Measurements from ENCODE around the gene SPATA24. TPM values are rescaled to one million over a fixed set of nuclear protein-coding genes. Genes with fewer than 3 reads are reported as not detected.
"Not testable (repeated sequence)": the region's sequence is repeated elsewhere in the genome, so short reads cannot be mapped to it uniquely, and the experiment has no call there.

The SPATA24 gene
- total RNA-seq, 1 donor from 2014 or later, result 7.2 TPM

DNA sequence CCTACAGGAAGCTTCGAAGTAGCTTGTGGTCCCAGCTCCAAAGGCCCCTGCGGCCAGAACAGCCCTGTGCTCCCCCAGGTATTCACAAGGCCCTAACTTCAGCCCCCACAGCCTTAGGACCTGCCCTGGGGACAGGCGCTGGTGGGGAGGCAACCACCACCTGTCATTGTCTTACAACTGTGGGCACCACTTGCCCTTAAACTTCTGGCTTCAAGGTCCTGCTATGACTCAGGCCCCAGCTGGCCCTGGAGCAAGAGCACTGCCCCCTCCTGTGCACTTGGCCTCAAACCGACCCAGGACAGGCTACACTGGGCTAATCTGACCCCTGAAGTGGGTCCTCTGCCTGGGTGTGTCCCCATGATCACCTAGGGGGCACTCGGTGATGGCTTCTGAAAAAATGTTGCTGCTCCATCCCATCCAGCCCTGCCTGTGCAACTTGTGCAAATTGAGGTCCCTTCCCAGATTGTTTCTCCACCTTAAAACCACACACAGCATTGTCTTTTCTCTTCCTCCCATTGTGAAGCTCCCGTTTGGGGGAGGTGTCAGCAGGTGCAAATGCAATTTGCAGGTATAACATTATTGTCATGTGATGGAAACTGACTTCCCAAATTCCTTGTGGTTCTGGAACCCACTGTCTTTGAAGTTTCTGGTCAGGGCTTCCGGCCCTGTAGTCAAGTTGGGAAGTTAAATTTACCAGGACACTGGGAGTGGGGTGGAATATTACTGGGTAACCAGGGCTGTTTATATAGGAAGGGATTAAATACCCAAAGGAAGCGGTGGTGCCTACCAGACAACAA lies 7.8 kb downstream of the SPATA24 start:
- DNase-seq (ENCODE audit: low spot score), result no peak

DNA sequence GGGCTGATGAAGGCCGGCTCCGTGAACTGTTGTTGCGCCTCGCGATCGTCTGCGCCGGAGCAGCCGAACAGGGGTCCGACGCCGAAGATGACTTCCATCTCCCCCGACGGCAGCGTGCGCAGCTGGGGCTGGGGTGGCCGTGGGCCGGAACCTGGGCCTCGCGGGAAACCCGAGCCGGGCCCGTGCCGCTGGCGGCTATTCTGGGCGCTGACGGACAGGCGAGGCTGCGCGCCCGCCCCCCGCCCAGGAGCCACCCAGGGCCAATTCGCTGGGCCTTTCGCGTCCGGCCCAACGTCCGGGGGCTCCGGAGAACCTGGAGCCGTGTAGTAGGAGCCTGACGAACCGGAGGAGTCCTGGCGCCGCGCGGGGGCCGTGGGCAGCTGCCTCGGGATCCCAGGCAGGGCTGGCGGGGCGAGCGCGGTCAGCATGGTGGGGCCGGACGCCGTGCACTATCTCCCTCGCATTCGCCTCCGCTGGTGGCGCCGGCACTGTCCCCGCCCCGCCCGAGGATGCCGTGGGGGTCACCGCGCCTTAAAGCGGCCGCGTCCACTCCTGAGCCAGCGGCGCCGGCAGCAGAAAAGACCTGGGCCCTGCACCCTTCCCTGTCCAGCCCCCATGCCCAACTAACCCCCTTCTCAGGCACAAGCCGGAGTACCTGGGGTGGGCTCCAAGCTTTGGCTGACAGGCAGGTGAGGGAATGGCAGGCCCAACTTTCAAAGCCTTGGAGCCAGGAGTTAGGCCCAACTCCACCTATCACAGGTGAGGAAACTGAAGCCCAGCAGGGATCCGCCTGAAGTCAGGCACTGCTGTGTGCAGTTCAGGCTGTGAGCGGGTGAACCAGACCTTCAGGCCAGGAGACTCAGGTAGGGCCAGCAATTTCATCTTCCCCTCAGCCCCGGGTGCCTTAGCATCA lies 9.0 kb downstream of the SPATA24 start, which contains the start of gene PROB1:
Gene PROB1 (minus strand): TSS at position 451 of the 913 bp plus-strand sequence. CDS start 23 bp downstream, at position 428.
- DNase-seq (ENCODE audit: low spot score), result no peak

- no peak for DNase-seq (ENCODE audit: low spot score)
Observed at GRCh38 chr5:139394123-139394653, 9.7 kb downstream of the SPATA24 start.

GRCh38 chr5:139393497-139394122 lies 10.3 kb downstream of the SPATA24 start:
- no peak for DNase-seq (ENCODE audit: low spot score)

GRCh38 chr5:139392678-139393496 lies 11.0 kb downstream of the SPATA24 start:
- DNase-seq (ENCODE audit: low spot score), result peak; percentile 62

GRCh38 chr5:139392324-139392677 lies 11.6 kb downstream of the SPATA24 start:
- no peak for DNase-seq (ENCODE audit: low spot score)

DNA sequence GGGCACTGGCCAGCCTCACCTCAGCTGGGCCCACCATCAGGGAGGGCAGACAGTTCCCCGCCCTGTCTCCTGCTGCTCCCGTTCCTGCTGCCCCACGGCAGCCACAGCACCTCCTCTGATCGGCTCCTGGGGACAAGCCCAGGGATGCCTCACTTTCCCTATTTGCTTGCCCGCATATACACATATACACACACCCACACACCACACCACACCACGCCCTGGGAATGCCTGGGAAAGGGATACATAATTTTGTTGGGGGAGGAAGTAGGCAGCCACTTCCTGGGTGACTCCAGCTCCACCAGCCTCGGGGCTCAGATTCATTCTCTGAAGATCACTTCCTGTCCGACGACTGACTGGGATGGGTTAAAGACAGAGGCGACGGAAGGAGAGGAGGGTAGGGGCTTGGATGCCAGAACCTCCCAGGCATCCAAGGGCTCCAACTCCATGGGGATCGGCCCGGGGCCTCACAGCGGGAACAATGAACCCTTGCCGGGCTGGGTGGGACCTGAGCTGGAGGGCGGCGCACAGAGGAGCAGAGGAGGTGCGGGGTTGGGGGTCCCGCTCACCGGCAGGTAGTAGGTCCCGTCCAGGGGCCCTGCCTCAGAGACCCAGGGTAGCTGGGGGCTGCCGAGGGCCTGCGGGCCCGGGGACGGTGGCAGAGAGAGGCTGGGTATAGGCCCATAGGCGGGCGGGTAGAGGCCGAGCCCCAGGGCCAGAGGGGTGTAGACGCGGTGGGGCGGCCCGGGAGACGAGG lies 12.1 kb downstream of the SPATA24 start:
- DNase-seq (ENCODE audit: low spot score), result no peak

- no peak for DNase-seq (ENCODE audit: low spot score)
Observed at GRCh38 chr5:139390639-139391569, 13.0 kb downstream of the SPATA24 start.

- DNase-seq (ENCODE audit: low spot score), result no peak
Observed at GRCh38 chr5:139389701-139390638, 13.9 kb downstream of the SPATA24 start, which contains the start of gene MZB1. TSS of gene MZB1 (minus strand) at chr5:139389913. CDS start at chr5:139389856, 57 bp downstream.

- DNase-seq (ENCODE audit: low spot score), result peak; percentile 64
Observed at GRCh38 chr5:139388198-139388821, 15.6 kb downstream of the SPATA24 start.

GRCh38 chr5:139387611-139388197 lies 16.2 kb downstream of the SPATA24 start:
- no peak for DNase-seq (ENCODE audit: low spot score)

DNA sequence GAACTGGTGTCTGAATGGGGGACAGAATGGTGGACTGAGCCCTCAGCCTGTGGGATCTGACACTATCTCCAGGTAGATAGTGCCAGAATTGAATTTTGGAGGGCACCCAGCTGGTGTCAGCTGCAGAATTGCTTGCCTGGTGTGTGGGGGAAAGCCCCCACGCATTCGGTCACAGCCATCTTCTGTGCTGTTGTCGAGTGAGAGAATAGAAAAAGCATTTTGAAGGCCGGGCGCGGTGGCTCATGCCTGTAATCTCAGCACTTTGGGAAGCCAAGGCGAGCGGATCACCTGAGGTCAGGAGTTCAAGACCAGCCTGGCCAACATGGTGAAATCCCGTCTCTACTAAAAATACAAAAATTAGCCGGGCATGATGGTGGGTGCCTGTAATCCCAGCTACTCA lies 16.9 kb downstream of the SPATA24 start:
- not testable (repeated sequence) for DNase-seq (ENCODE audit: low spot score)

DNA sequence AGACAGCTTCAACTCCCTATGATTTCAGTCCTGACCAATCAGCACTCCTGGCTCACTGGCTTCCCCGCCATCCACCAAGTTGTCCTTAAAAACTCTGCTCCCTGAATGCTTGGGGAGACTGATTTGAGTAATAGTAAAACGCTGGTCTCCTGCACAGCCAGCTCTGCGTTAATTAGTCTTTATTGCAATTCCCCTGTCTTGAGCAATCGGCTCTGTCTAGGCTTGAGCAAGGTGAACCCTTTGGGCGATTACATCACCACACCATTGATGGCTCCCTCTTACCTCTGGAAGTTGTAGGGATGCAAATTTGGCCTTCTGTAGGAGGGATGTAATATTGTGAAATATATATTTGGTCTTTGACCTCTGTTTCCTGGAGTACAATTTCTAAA lies 17.8 kb downstream of the SPATA24 start:
- no peak for DNase-seq (ENCODE audit: low spot score)

DNA sequence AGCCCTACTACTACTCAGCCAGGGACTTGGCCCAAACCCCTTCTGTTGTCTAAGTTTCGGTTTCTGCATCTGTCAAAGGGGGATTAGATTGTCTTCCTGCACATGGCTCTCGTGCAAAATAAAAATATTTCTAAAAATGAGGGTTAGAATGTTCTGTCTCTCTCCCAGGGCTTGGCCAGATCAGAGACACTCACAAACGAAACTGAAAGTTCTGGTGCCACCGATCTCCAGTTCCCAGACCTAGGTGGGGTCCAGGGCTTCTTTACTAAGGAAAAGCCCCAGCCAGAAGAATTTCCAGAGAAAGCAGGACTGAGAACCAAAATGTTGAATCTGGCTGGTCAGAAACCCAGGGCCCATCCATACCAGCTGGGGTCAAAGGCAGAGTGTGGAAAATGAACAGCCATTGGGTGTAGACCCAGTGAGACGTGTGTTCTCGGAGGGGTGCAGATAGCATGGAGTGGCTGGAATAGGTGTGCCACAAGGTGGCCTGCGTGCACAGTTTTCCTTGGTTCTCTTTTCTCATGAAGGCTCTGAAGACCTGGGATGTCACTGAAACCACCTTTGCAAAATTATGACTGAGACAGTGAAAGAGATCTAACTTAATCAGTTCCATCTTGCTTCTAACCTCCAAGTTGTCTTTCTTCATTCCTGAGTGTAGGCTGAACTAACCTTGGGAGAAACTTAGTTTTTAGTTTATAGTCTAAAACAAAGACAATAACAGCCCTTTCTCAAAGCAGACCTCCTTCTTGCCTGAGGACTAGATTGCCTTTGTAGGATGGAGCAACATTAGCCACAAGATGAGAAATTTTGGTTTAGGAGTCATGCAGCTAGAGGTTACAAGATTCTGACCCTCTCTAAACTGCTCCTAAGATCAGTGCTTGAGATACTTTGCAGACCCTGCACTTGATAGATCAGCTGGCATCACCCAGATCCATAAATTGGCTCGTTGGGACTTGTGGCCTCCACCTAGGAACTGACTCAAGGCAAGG lies 18.5 kb downstream of the SPATA24 start:
- DNase-seq (ENCODE audit: low spot score), result no peak

- DNase-seq (ENCODE audit: low spot score), result no peak
Observed at GRCh38 chr5:139384591-139385051, 19.3 kb downstream of the SPATA24 start.

Measured in umbilical cord (tissue), 2 donors.